ENCODE results near the gene SLC25A14.

GRCh38 chrX:130416785-130417184 is 77.1 kb downstream of the SLC25A14 start:
- TF ChIP-seq, protein P1, sequence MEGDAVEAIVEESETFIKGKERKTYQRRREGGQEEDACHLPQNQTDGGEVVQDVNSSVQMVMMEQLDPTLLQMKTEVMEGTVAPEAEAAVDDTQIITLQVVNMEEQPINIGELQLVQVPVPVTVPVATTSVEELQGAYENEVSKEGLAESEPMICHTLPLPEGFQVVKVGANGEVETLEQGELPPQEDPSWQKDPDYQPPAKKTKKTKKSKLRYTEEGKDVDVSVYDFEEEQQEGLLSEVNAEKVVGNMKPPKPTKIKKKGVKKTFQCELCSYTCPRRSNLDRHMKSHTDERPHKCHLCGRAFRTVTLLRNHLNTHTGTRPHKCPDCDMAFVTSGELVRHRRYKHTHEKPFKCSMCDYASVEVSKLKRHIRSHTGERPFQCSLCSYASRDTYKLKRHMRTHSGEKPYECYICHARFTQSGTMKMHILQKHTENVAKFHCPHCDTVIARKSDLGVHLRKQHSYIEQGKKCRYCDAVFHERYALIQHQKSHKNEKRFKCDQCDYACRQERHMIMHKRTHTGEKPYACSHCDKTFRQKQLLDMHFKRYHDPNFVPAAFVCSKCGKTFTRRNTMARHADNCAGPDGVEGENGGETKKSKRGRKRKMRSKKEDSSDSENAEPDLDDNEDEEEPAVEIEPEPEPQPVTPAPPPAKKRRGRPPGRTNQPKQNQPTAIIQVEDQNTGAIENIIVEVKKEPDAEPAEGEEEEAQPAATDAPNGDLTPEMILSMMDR (conservative IDR thresholded peaks at IDR 0.05; ENCODE audit: low read depth in 2 of 2): no peak
- TF ChIP-seq POLR2AphosphoS5 (IDR thresholded peaks at IDR 0.05; ENCODE audit: low read depth): no peak
- no peak for TF ChIP-seq CREB1 (CRISPR knock-in tag; IDR thresholded peaks at IDR 0.05; ENCODE audit: low read depth)
- TF ChIP-seq, protein P2, sequence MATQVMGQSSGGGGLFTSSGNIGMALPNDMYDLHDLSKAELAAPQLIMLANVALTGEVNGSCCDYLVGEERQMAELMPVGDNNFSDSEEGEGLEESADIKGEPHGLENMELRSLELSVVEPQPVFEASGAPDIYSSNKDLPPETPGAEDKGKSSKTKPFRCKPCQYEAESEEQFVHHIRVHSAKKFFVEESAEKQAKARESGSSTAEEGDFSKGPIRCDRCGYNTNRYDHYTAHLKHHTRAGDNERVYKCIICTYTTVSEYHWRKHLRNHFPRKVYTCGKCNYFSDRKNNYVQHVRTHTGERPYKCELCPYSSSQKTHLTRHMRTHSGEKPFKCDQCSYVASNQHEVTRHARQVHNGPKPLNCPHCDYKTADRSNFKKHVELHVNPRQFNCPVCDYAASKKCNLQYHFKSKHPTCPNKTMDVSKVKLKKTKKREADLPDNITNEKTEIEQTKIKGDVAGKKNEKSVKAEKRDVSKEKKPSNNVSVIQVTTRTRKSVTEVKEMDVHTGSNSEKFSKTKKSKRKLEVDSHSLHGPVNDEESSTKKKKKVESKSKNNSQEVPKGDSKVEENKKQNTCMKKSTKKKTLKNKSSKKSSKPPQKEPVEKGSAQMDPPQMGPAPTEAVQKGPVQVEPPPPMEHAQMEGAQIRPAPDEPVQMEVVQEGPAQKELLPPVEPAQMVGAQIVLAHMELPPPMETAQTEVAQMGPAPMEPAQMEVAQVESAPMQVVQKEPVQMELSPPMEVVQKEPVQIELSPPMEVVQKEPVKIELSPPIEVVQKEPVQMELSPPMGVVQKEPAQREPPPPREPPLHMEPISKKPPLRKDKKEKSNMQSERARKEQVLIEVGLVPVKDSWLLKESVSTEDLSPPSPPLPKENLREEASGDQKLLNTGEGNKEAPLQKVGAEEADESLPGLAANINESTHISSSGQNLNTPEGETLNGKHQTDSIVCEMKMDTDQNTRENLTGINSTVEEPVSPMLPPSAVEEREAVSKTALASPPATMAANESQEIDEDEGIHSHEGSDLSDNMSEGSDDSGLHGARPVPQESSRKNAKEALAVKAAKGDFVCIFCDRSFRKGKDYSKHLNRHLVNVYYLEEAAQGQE (IDR thresholded peaks at IDR 0.05; ENCODE audit: unreplicated experiment): no peak
- TF ChIP-seq EZH2 (IDR thresholded peaks at IDR 0.05; ENCODE audit: low read depth, unreplicated experiment): no peak
- TF ChIP-seq EZH2phosphoT487 (IDR thresholded peaks at IDR 0.05; ENCODE audit: unreplicated experiment): no peak
- TF ChIP-seq, protein P3, sequence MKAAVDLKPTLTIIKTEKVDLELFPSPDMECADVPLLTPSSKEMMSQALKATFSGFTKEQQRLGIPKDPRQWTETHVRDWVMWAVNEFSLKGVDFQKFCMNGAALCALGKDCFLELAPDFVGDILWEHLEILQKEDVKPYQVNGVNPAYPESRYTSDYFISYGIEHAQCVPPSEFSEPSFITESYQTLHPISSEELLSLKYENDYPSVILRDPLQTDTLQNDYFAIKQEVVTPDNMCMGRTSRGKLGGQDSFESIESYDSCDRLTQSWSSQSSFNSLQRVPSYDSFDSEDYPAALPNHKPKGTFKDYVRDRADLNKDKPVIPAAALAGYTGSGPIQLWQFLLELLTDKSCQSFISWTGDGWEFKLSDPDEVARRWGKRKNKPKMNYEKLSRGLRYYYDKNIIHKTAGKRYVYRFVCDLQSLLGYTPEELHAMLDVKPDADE (IDR thresholded peaks at IDR 0.05): no peak
- TF ChIP-seq NANOG (IDR thresholded peaks at IDR 0.05; ENCODE audit: borderline replicate concordance): no peak
- TF ChIP-seq JUNB (IDR thresholded peaks at IDR 0.05; ENCODE audit: unreplicated experiment): no peak
- TF ChIP-seq STAT1 (IDR thresholded peaks at IDR 0.05; ENCODE audit: unreplicated experiment): no peak
- no peak for TF ChIP-seq ZNF331 (CRISPR knock-in tag; IDR thresholded peaks at IDR 0.05; ENCODE audit: low read depth)

All from GM23338 (cell line).